PC-9 (cell line): Measurements from ENCODE around the gene ETNK2. TPM values are rescaled to one million over a fixed set of nuclear protein-coding genes. Genes with fewer than 3 reads are reported as not detected.
A peak's percentile ranks its signal among the peaks of the same experiment; 100 is the strongest.

Experiments used
- BruUV-seq: library from RNA; stranded (reverse); fragments of 400-500 nt; replicated peaks from 2 replicates; lab custom pipeline; 2021; lab: Mats Ljungman, UMichigan
- CTCF ChIA-PET: fragments of 300-600 bp; sonication (Branson Sonifier 250); formaldehyde crosslinking; loops from one replicate; lab custom pipeline; 2022; ENCODE audit warnings: antibody characterized with exemption; lab: Charles Lee
- POLR2A ChIA-PET: fragments of 300-600 bp; sonication (Branson Sonifier 250); formaldehyde crosslinking; loops from one replicate; lab custom pipeline; 2022; ENCODE audit warnings: antibody characterized with exemption; ENCODE audit not compliant: unreplicated experiment; lab: Charles Lee
- DNase-seq, 2 experiments: peaks; one replicate each; pipeline versions ENCODE4 v3.0.0 to v3.0.0-alpha.2; 2015 to 2022; ENCODE audit warnings: mixed read lengths in 1 of 2
- H2AFZ ChIP-seq: fragments of 200-600 bp; sonication (generic); 2 replicates; pipeline ENCODE4 v1.8.1; 2017; ENCODE audit warnings: antibody characterized with exemption
- H3F3A ChIP-seq: fragments of 200-600 bp; sonication (generic); 2 replicates; pipeline ENCODE4 v1.8.1; 2017; ENCODE audit warnings: antibody characterized with exemption, mild to moderate bottlenecking, low read depth; ENCODE audit not compliant: insufficient read depth
- H3K27ac ChIP-seq: fragments of 200-600 bp; sonication (generic); 2 replicates; pipeline ENCODE4 v1.6.1; 2016; ENCODE audit warnings: mixed run types
- H3K27me3 ChIP-seq: fragments of 200-600 bp; sonication (generic); 2 replicates; pipeline ENCODE4 v1.6.1; 2016; ENCODE audit warnings: low read depth, mixed run types; ENCODE audit not compliant: insufficient read depth
- H3K36me3 ChIP-seq: fragments of 200-600 bp; sonication (generic); 2 replicates; pipeline ENCODE4 v1.6.1; 2016; ENCODE audit warnings: low read depth, mixed run types
- H3K4me1 ChIP-seq: fragments of 200-600 bp; sonication (generic); replicated peaks from 2 replicates; pipeline ENCODE4 v1.6.1; 2016; ENCODE audit warnings: mixed run types; ENCODE audit not compliant: insufficient read depth
- H3K4me2 ChIP-seq: fragments of 200-600 bp; sonication (generic); 2 replicates; pipeline ENCODE4 v1.6.1; 2017; ENCODE audit warnings: mixed run types
- H3K4me3 ChIP-seq: fragments of 200-600 bp; sonication (generic); 2 replicates; pipeline ENCODE4 v1.6.1; 2016; ENCODE audit warnings: mixed run types
- H3K79me2 ChIP-seq: fragments of 200-600 bp; sonication (generic); 2 replicates; pipeline ENCODE4 v1.6.1; 2017; ENCODE audit warnings: low read depth, mixed run types
- H3K9me2 ChIP-seq: fragments of 200-600 bp; sonication (generic); 2 replicates; pipeline ENCODE4 v1.8.1; 2017; ENCODE audit warnings: mild to moderate bottlenecking; ENCODE audit not compliant: insufficient read depth
- H3K9me3 ChIP-seq: fragments of 200-600 bp; sonication (generic); 2 replicates; pipeline ENCODE4 v1.8.1; 2016; ENCODE audit warnings: low read depth; ENCODE audit not compliant: insufficient read depth
- H4K20me1 ChIP-seq: fragments of 200-600 bp; sonication (generic); 2 replicates; pipeline ENCODE4 v1.8.1; 2017; ENCODE audit not compliant: insufficient read depth
- EZH2 ChIP-seq: fragments of 200-600 bp; sonication (generic); IDR thresholded peaks from 2 replicates; pipeline ENCODE4 v1.8.0; 2017; ENCODE audit warnings: antibody characterized with exemption, low read depth
- intact Hi-C: fragments of 100-400 bp; cut with micrococcal nuclease; formaldehyde crosslinking; loops from one replicate; pipeline ENCODE4 v1.10.0; 2022; ENCODE audit not compliant: unreplicated experiment
- total RNA-seq: library from RNA; stranded (reverse); gene quantifications from 2 replicates; pipeline ENCODE4 v1.2.3, GENCODE V29; 2021
- TF ChIP-seq, protein P1 (sequence below): fragments of 200-600 bp; sonication (generic); conservative IDR thresholded peaks from 2 replicates; pipeline ENCODE4 v1.6.1; 2017; ENCODE audit warnings: mixed run types, antibody characterized with exemption, mild to moderate bottlenecking, moderate library complexity

ETNK2 gene
- total RNA-seq, 1 experiment from 2014 or later = 16.3 TPM

DNA sequence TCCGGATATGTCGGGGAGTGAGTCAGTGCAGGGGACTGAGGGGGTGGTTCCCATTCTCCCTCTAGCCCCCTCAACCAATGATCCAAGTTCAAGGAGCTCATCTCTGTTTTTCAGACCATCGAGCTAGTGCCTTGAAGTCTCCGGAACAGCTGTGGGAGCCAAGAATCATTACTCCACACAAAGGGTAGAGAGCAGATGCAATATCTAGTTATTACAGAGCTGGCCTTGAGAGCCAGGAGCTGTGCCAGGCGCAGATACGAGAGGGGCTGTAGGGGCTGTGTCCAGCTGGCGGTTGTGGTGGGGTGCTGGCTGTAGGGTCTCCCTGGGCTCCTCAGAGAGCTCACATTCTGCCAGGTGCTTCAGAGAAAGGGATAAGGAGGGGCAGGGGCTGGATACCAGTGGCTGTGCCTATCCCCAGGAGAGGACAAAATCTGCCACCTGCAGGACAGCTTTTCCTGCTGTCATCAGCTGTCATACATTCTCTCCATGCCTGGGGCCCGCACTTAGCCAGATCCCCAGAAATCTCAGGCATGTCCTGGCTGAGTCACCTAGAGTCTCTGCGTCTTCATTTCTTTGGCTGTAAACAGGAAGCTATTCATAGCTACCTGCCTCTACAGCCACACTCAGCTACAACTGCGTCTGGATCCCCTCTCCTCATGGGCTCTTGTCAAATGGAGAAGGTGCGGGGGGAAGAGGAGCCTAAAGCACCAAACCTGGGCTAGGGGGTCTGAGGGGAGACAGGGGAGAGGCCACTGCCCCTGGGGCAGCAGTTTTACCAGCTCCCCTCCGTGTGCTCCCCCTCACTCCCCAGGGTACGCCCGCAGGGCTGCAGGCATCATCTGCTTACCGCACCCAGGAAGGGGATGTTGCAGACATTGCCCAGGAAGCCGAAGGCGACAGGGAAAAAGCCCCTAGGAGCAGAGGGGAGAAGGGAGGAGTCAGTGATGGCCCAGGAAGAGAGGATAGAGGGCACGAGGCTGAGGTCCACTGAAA is 46.8 kb upstream of the ETNK2 start:
- Histone ChIP-seq H3K27me3 (no peaks in the 10 kb centered on the region), H3K4me3 (peak overlapping the region; percentile 32; the same call in 1 of the 2 replicates), H3K36me3 (no peaks in the 10 kb centered on the region), H3K4me2 (peak overlapping the region; percentile 77), H3K27ac (peak overlapping the region; percentile 82), H3K9me3 (no peaks in the 10 kb centered on the region), H3K9me2 (no peaks in the 10 kb centered on the region), H3K79me2 (no peaks in the 10 kb centered on the region), H2AFZ (peak overlapping the region; percentile 72; the same call in 1 of the 2 replicates), H4K20me1 (no peaks in the 10 kb centered on the region), H3K4me1 (peaks cover 47% of the 10 kb centered on the region), H3F3A (peaks cover 36% of the 10 kb centered on the region)
- ChIA-PET POLR2A (interaction anchor here (0.5 to 0.8 kb wide), 11 partner anchors 15 to 660 kb away, joined by 3 to 11 read pairs (median 3); partner anchors contain the start of genes GOLT1A and MDM4), CTCF (interaction anchor here (0.6 to 3.0 kb wide), 10 partner anchors 8 to 608 kb away, joined by 3 to 64 read pairs (median 5); partner anchors contain the start of gene REN)
- BruUV-seq = TSS peak; percentile 78
- intact Hi-C loops = loop anchor here (1.0 to 2.0 kb wide), 3 partner anchors 27 to 338 kb away; partner anchors contain the start of gene SNRPE
- TF ChIP-seq, protein P1, sequence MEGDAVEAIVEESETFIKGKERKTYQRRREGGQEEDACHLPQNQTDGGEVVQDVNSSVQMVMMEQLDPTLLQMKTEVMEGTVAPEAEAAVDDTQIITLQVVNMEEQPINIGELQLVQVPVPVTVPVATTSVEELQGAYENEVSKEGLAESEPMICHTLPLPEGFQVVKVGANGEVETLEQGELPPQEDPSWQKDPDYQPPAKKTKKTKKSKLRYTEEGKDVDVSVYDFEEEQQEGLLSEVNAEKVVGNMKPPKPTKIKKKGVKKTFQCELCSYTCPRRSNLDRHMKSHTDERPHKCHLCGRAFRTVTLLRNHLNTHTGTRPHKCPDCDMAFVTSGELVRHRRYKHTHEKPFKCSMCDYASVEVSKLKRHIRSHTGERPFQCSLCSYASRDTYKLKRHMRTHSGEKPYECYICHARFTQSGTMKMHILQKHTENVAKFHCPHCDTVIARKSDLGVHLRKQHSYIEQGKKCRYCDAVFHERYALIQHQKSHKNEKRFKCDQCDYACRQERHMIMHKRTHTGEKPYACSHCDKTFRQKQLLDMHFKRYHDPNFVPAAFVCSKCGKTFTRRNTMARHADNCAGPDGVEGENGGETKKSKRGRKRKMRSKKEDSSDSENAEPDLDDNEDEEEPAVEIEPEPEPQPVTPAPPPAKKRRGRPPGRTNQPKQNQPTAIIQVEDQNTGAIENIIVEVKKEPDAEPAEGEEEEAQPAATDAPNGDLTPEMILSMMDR = peak; percentile 54
- TF ChIP-seq EZH2 = no peak
- peak; percentile 90 to 95 for DNase-seq

DNA sequence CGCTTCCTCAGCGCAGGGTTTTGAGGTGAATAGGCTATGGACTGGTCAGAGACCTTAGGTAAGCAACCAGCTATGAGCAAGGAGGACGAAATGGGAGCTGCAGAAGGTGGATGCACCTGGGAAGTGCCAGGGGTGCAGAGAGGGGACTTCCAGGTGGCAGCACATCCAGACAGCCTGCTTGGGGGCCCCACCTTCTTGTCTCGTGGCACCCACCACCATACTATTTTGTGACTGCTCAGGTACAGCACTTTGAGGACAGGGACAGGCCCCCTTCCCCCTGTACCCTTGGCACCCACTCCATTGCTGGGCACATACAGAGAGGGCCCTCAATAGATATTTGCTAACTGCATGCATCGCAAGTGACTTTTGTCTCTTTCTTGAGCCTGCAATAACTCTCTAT is 45.2 kb upstream of the ETNK2 start:
- ChIA-PET POLR2A (no interaction called here), CTCF (no interaction called here)
- no peak overlapping the region for H3K27ac ChIP-seq
- no TSS peak for BruUV-seq
- H4K20me1 ChIP-seq = no peaks in the 10 kb centered on the region
- TF ChIP-seq, protein P1 = no peak
- no peak for TF ChIP-seq EZH2
- no peaks in the 10 kb centered on the region for H3K36me3 ChIP-seq
- peaks cover 36% of the 10 kb centered on the region for H3F3A ChIP-seq
- H3K9me3 ChIP-seq = no peaks in the 10 kb centered on the region
- H3K4me2 ChIP-seq = no peak overlapping the region
- no peak overlapping the region for H3K4me3 ChIP-seq
- no peaks in the 10 kb centered on the region for H3K79me2 ChIP-seq
- no peak for DNase-seq
- intact Hi-C loops = no loop called here
- peaks cover 52% of the 10 kb centered on the region for H3K4me1 ChIP-seq
- no peaks in the 10 kb centered on the region for H3K27me3 ChIP-seq
- H2AFZ ChIP-seq = no peak overlapping the region
- H3K9me2 ChIP-seq = no peaks in the 10 kb centered on the region

DNA sequence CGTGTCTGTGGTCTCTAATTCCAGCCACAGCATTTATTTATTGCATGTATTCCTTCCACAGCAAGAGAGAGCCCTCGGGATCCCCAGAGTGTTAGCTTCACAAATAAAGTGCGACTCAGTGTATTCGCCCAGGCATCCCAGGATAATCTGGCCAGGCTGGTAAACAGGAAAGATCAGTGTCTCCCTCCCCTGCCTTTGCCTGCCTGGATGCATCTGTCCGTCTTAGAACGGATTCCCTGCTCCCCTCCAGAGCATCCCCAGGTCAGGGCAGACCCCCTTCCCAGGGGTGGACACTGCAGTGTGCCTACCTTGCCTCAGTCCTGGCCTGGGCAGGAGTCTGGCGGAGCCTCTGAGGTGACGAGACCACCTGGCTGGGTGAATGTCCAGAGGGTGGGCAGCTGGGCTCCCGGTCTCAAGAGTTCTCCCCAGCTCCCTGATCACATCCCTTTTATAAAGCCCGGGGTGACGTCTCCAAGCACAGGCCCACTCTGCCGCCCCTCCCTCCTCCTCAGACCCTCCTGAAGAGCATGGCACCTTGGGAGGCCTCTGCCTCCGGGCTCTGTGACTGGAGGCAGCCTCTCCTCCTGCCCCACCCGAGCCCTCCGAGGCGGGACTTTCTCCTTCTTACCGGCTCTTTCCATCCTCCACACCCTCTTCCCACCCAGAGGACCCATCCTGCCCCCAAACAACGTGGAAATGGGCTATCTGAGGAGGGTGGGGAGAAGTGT is 44.4 kb upstream of the ETNK2 start, which contains the start of gene KISS1:
KISS1 (minus strand) TSS at position 424 of the 728 bp plus-strand sequence. CDS start 3,615 bp downstream, outside the sequence.
- Histone ChIP-seq H3K9me2 (no peaks in the 10 kb centered on the region), H3K4me3 (no peak within 1 kb of the TSS), H3F3A (peaks cover 36% of the 10 kb centered on the region), H4K20me1 (no peaks in the 10 kb centered on the region), H3K36me3 (no peaks in the 10 kb centered on the region), H3K27ac (peak within 1 kb of the TSS; percentile 31; the same call in 1 of the 2 replicates), H3K4me2 (no peak within 1 kb of the TSS), H3K79me2 (no peaks in the 10 kb centered on the region), H3K4me1 (peaks cover 55% of the 10 kb centered on the region), H3K9me3 (no peaks in the 10 kb centered on the region), H3K27me3 (no peaks in the 10 kb centered on the region), H2AFZ (no peak within 1 kb of the TSS)
- CTCF ChIA-PET = interaction anchor here (0.7 kb wide), 2 partner anchors 34 to 66 kb away, joined by 5 to 8 read pairs; no protein-coding TSS in a partner anchor
- POLR2A ChIA-PET = interaction anchor here (0.6 kb wide), 1 partner anchor 528 kb away, joined by 7 read pairs; no protein-coding TSS in a partner anchor
- BruUV-seq = no TSS peak
- TF ChIP-seq EZH2 = no peak
- TF ChIP-seq, protein P1 = no peak
- intact Hi-C loops = no loop called here
- DNase-seq = no peak
